ENCODE measurements around the gene EIF1AD.

DNA sequence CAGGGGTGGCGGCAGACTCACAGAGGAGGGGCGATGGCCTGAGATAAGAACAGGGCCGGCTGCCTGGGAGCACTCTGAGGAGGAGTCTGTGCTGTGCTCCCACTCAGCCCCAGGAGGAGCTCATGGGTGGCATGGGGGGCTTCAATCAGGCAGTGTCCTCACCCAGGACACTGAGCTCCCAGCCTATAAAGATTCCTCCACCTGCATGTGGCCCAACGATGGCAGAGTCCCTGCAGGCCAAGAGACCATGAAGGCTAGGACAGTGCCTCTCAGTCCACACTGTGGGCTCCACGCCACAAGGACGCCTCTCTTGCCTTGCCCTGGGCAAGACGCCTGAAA is 11.8 kb upstream of the EIF1AD start:
- TF ChIP-seq, protein P1, sequence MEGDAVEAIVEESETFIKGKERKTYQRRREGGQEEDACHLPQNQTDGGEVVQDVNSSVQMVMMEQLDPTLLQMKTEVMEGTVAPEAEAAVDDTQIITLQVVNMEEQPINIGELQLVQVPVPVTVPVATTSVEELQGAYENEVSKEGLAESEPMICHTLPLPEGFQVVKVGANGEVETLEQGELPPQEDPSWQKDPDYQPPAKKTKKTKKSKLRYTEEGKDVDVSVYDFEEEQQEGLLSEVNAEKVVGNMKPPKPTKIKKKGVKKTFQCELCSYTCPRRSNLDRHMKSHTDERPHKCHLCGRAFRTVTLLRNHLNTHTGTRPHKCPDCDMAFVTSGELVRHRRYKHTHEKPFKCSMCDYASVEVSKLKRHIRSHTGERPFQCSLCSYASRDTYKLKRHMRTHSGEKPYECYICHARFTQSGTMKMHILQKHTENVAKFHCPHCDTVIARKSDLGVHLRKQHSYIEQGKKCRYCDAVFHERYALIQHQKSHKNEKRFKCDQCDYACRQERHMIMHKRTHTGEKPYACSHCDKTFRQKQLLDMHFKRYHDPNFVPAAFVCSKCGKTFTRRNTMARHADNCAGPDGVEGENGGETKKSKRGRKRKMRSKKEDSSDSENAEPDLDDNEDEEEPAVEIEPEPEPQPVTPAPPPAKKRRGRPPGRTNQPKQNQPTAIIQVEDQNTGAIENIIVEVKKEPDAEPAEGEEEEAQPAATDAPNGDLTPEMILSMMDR (conservative IDR thresholded peaks at IDR 0.05) = no peak
- TF ChIP-seq EZH2 (IDR thresholded peaks at IDR 0.05; ENCODE audit: low read depth) = no peak

All from PC-9 (cell line).